ENCODE measurements around the gene FAM163B.
A peak's percentile ranks its signal among the peaks of the same experiment; 100 is the strongest.

Gene FAM163B

DNA sequence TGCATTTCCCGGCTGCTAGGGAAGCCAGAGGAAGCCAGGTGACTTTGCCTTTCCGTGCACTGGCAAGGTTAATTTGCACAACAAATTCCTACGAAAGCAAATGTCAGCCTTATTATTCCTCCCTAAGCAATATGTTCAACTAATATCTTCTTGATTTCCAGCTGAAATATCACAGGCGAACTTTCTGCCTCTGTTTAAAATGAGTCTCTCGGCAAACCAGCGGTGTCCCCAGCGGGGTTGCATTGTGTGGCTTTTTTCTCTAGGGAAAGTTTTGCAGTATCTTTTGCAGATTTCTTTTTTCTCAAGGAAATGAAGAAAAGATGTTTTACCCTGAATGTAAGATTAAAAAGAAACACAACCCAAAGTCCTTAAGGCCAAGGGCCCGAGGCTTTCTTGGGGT lies 28.9 kb upstream of the FAM163B start:
- Histone ChIP-seq H3K4me2 (ENCODE audit: low read length) (no peak overlapping the region), H3K4me3 (ENCODE audit: low read depth, low read length) (no peak overlapping the region), H2AK5ac (ENCODE audit: low read length) (no peak overlapping the region), H3K4ac (ENCODE audit: low read depth, low read length) (no peak overlapping the region), H3K4me1 (ENCODE audit: control insufficient read depth in 1 of 2, insufficient read depth in 2 of 2, low read length in 2 of 2) (peaks cover 0 to 9% of the 10 kb centered on the region in 2 experiments), H2AFZ (ENCODE audit: insufficient read depth, low read length, poor library complexity) (no peak overlapping the region), H3K9ac (ENCODE audit: low read length) (no peak overlapping the region), H4K12ac (ENCODE audit: low read depth, low read length) (no peak overlapping the region), H3K9me3 (ENCODE audit: insufficient read depth, low read depth, low read length) (peaks cover 1% of the 10 kb centered on the region), H3K18ac (ENCODE audit: low read length) (no peak overlapping the region), H3K36me3 (ENCODE audit: control insufficient read depth in 1 of 2, insufficient read depth in 2 of 2, low read length in 2 of 2) (no peaks in the 10 kb centered on the region), H2BK120ac (ENCODE audit: insufficient read depth, low read length, poor library complexity) (no peak overlapping the region), H3K27ac (ENCODE audit: low read depth, low read length) (no peak overlapping the region), H2BK12ac (ENCODE audit: low read length) (no peak overlapping the region), H3K27me3 (ENCODE audit: insufficient read depth, low read length) (no peaks in the 10 kb centered on the region), H3K79me1 (ENCODE audit: low read length) (no peaks in the 10 kb centered on the region), H2BK5ac (ENCODE audit: low read depth, low read length, poor library complexity) (no peak overlapping the region), H4K91ac (ENCODE audit: low read depth, low read length) (no peak overlapping the region), H4K8ac (ENCODE audit: low read depth, low read length) (no peak overlapping the region), H3K23ac (ENCODE audit: low read length) (no peak overlapping the region), H3K14ac (ENCODE audit: low read length) (no peak overlapping the region), H3K79me2 (ENCODE audit: control insufficient read depth, insufficient read depth, low read length, poor library complexity) (no peaks in the 10 kb centered on the region)
- WGBS (ENCODE audit: extremely low coverage, insufficient coverage, insufficient read length) = no CpG with 5 or more reads among the region's 8 CpGs
- DNase-seq = no peak

DNA sequence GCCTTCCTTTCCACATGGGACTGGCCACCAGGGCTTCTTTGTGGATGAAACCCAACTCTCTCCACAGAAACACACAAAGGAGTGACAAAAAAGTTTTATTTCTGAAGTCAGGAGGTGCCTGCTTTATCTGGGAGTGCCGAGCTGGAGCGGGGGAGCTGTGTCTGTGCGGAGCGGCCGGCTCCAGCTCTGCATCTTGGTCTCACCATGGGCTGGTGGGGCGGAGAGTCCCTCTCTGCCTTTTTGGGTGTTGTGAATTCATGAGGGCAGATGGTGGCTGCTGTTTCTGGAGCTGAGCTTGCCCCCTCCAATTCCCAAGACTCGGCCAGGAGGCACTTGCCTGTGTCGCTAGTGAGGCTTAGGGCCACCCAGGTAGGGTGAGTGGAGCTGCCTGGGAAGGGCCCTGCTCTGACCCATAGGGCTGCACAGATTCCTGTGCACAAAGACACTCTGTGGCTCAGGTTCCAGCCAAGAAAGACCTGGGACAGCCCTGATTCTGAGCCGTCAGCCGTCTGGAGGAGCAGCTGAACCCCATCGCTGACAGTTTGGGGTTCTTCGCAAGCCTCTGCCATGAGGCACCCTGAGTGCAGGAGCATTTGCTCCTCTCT lies 28.4 kb upstream of the FAM163B start:
- H3K27me3 ChIP-seq (ENCODE audit: insufficient read depth, low read length) = no peaks in the 10 kb centered on the region
- H2AFZ ChIP-seq (ENCODE audit: insufficient read depth, low read length, poor library complexity) = no peak overlapping the region
- H3K27ac ChIP-seq (ENCODE audit: low read depth, low read length) = no peak overlapping the region
- H3K9me3 ChIP-seq (ENCODE audit: insufficient read depth, low read depth, low read length) = peaks cover 1% of the 10 kb centered on the region
- H3K4me1 ChIP-seq (ENCODE audit: control insufficient read depth in 1 of 2, insufficient read depth in 2 of 2, low read length in 2 of 2) = peaks cover 0 to 9% of the 10 kb centered on the region in 2 experiments
- WGBS (ENCODE audit: extremely low coverage, insufficient coverage, insufficient read length) = no CpG with 5 or more reads among the region's 12 CpGs
- no peak overlapping the region for H3K23ac ChIP-seq (ENCODE audit: low read length)
- no peak overlapping the region for H4K8ac ChIP-seq (ENCODE audit: low read depth, low read length)
- no peak overlapping the region for H3K4ac ChIP-seq (ENCODE audit: low read depth, low read length)
- no peaks in the 10 kb centered on the region for H3K79me1 ChIP-seq (ENCODE audit: low read length)
- H3K4me3 ChIP-seq (ENCODE audit: low read depth, low read length) = no peak overlapping the region
- no peak overlapping the region for H3K9ac ChIP-seq (ENCODE audit: low read length)
- H3K79me2 ChIP-seq (ENCODE audit: control insufficient read depth, insufficient read depth, low read length, poor library complexity) = no peaks in the 10 kb centered on the region
- H3K36me3 ChIP-seq (ENCODE audit: control insufficient read depth in 1 of 2, insufficient read depth in 2 of 2, low read length in 2 of 2) = no peaks in the 10 kb centered on the region
- H3K18ac ChIP-seq (ENCODE audit: low read length) = no peak overlapping the region
- DNase-seq = no peak
- no peak overlapping the region for H2AK5ac ChIP-seq (ENCODE audit: low read length)
- no peak overlapping the region for H4K12ac ChIP-seq (ENCODE audit: low read depth, low read length)
- H2BK120ac ChIP-seq (ENCODE audit: insufficient read depth, low read length, poor library complexity) = no peak overlapping the region
- no peak overlapping the region for H3K14ac ChIP-seq (ENCODE audit: low read length)
- H4K91ac ChIP-seq (ENCODE audit: low read depth, low read length) = no peak overlapping the region
- no peak overlapping the region for H2BK5ac ChIP-seq (ENCODE audit: low read depth, low read length, poor library complexity)
- no peak overlapping the region for H2BK12ac ChIP-seq (ENCODE audit: low read length)
- H3K4me2 ChIP-seq (ENCODE audit: low read length) = no peak overlapping the region

DNA sequence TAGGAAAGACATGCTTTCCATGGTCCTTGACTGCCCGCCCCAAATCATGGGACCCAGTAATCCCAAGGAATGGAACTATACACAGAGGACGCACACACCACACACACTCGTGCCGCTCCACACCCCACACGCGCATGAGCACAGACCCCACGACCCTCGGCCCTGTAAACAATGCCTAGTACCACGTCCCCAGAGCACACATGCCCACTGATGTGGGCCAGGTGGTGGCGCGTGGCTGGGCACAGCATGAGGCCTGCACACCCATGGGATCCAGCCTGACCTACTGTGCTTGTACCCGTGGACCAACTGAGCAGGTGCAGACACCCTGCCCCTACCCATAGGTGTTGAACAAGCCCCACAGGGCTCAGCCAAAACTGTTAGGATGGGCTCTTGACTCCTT lies 27.7 kb upstream of the FAM163B start:
- H3K27ac ChIP-seq (ENCODE audit: low read depth, low read length) = no peak overlapping the region
- no peak overlapping the region for H2AFZ ChIP-seq (ENCODE audit: insufficient read depth, low read length, poor library complexity)
- peak overlapping the region; percentile 32 for H3K4me3 ChIP-seq (ENCODE audit: low read depth, low read length)
- peaks cover 0 to 9% of the 10 kb centered on the region in 2 experiments for H3K4me1 ChIP-seq (ENCODE audit: control insufficient read depth in 1 of 2, insufficient read depth in 2 of 2, low read length in 2 of 2)
- H3K18ac ChIP-seq (ENCODE audit: low read length) = no peak overlapping the region
- no peak overlapping the region for H4K8ac ChIP-seq (ENCODE audit: low read depth, low read length)
- no peak overlapping the region for H4K12ac ChIP-seq (ENCODE audit: low read depth, low read length)
- no peak overlapping the region for H2AK5ac ChIP-seq (ENCODE audit: low read length)
- H3K9me3 ChIP-seq (ENCODE audit: insufficient read depth, low read depth, low read length) = peaks cover 1% of the 10 kb centered on the region
- H3K9ac ChIP-seq (ENCODE audit: low read length) = no peak overlapping the region
- no peak overlapping the region for H3K4ac ChIP-seq (ENCODE audit: low read depth, low read length)
- WGBS (ENCODE audit: extremely low coverage, insufficient coverage, insufficient read length) = no CpG with 5 or more reads among the region's 12 CpGs
- no peak overlapping the region for H2BK120ac ChIP-seq (ENCODE audit: insufficient read depth, low read length, poor library complexity)
- H3K4me2 ChIP-seq (ENCODE audit: low read length) = no peak overlapping the region
- H3K27me3 ChIP-seq (ENCODE audit: insufficient read depth, low read length) = no peaks in the 10 kb centered on the region
- no peak overlapping the region for H2BK12ac ChIP-seq (ENCODE audit: low read length)
- H2BK5ac ChIP-seq (ENCODE audit: low read depth, low read length, poor library complexity) = no peak overlapping the region
- no peak overlapping the region for H3K23ac ChIP-seq (ENCODE audit: low read length)
- H3K79me1 ChIP-seq (ENCODE audit: low read length) = no peaks in the 10 kb centered on the region
- H3K79me2 ChIP-seq (ENCODE audit: control insufficient read depth, insufficient read depth, low read length, poor library complexity) = no peaks in the 10 kb centered on the region
- no peak overlapping the region for H4K91ac ChIP-seq (ENCODE audit: low read depth, low read length)
- no peak overlapping the region for H3K14ac ChIP-seq (ENCODE audit: low read length)
- H3K36me3 ChIP-seq (ENCODE audit: control insufficient read depth in 1 of 2, insufficient read depth in 2 of 2, low read length in 2 of 2) = no peaks in the 10 kb centered on the region
- no peak for DNase-seq

DNA sequence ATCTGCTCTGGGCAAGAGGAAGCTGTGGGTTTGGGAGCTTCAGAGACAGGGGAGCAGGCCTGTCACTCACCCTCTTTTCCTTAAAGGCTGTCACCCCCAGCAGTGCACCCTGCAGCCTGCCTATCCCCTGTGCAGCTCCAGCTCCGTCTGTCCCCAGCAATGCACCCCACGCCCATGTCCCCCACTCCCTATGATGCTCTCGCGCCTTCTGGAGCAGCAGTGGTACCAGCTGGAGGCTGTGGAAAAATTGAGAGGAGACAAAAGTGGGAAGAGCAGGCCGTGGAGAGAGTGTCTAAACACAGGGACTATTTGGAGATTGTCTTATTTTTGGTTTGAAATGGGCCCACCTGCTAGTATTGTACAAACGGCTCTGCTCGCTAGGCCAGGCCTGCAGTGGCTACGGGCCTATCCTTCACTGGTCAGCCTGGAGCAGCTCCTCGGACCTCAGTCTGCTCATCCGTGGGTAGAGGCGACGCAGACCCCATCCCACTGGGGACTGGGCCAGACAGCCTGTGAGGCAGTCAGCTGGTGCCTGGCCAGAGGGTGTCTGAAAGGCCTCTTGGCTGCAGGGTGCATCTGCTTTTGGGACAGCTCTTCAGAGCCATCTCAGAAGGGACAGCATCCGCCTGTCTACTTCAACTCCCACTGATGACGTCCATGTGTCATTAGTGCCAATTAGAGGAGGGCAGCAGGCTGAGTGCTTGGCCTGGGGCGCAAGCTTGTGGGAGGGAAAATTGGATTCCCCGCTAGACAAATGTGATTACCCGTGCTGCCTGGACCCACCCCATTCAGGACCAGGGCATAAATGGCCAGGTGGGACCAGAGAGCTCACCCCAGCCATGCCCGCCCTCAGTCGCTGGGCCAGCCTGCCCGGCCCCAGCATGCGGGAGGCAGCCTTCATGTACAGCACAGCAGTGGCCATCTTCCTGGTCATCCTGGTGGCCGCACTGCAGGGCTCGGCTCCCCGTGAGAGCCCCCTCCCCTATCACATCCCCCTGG lies 26.6 kb upstream of the FAM163B start, which contains the start of gene DBH:
Gene DBH, plus strand, starts transcription at position 831 of the 999 bp plus-strand sequence. Its CDS starts 9 bp downstream, at position 840.
- no peak within 1 kb of the TSS for H2AFZ ChIP-seq (ENCODE audit: insufficient read depth, low read length, poor library complexity)
- H3K18ac ChIP-seq (ENCODE audit: low read length) = no peak within 1 kb of the TSS
- no peak within 1 kb of the TSS for H2BK12ac ChIP-seq (ENCODE audit: low read length)
- peak within 1 kb of the TSS; percentile 32 for H3K4me3 ChIP-seq (ENCODE audit: low read depth, low read length)
- H3K23ac ChIP-seq (ENCODE audit: low read length) = no peak within 1 kb of the TSS
- H3K14ac ChIP-seq (ENCODE audit: low read length) = no peak within 1 kb of the TSS
- no peak within 1 kb of the TSS for H3K27ac ChIP-seq (ENCODE audit: low read depth, low read length)
- H3K9ac ChIP-seq (ENCODE audit: low read length) = no peak within 1 kb of the TSS
- no peak within 1 kb of the TSS for H2BK120ac ChIP-seq (ENCODE audit: insufficient read depth, low read length, poor library complexity)
- no peak within 1 kb of the TSS for H4K12ac ChIP-seq (ENCODE audit: low read depth, low read length)
- no CpG with 5 or more reads among the region's 24 CpGs for WGBS (ENCODE audit: extremely low coverage, insufficient coverage, insufficient read length)
- H3K4ac ChIP-seq (ENCODE audit: low read depth, low read length) = no peak within 1 kb of the TSS
- no peak within 1 kb of the TSS for H4K8ac ChIP-seq (ENCODE audit: low read depth, low read length)
- H2BK5ac ChIP-seq (ENCODE audit: low read depth, low read length, poor library complexity) = no peak within 1 kb of the TSS
- H3K4me2 ChIP-seq (ENCODE audit: low read length) = no peak within 1 kb of the TSS
- H3K27me3 ChIP-seq (ENCODE audit: insufficient read depth, low read length) = no peaks in the 10 kb centered on the region
- no peaks in the 10 kb centered on the region for H3K79me2 ChIP-seq (ENCODE audit: control insufficient read depth, insufficient read depth, low read length, poor library complexity)
- no peaks in the 10 kb centered on the region for H3K9me3 ChIP-seq (ENCODE audit: insufficient read depth, low read depth, low read length)
- H3K4me1 ChIP-seq (ENCODE audit: control insufficient read depth in 1 of 2, insufficient read depth in 2 of 2, low read length in 2 of 2) = peaks cover 0 to 9% of the 10 kb centered on the region in 2 experiments
- no peak within 1 kb of the TSS for H2AK5ac ChIP-seq (ENCODE audit: low read length)
- H4K91ac ChIP-seq (ENCODE audit: low read depth, low read length) = no peak within 1 kb of the TSS
- H3K79me1 ChIP-seq (ENCODE audit: low read length) = no peaks in the 10 kb centered on the region
- no peak for DNase-seq
- H3K36me3 ChIP-seq (ENCODE audit: control insufficient read depth in 1 of 2, insufficient read depth in 2 of 2, low read length in 2 of 2) = no peaks in the 10 kb centered on the region

Data from trophoblast cell (in vitro differentiated cells and primary cell).